ENCODE data around the gene FTCD. TPM values are rescaled to one million over a fixed set of nuclear protein-coding genes. Genes with fewer than 3 reads are reported as not detected.
A peak's percentile ranks its signal among the peaks of the same experiment; 100 is the strongest.

FTCD gene
- total RNA-seq, 1 donor from 2014 or later, result not detected

GRCh38 chr21:46156378-46156645 lies 933 bp upstream of the FTCD start:
- TF ChIP-seq CTCF (IDR thresholded peaks at IDR 0.05) (no peak), POLR2A (IDR thresholded peaks at IDR 0.05) (no peak), POLR2AphosphoS5 (IDR thresholded peaks at IDR 0.05; ENCODE audit: insufficient read depth in 1 of 2, low read depth in 1 of 2) (no peak)
- peak in 1 of 2 donors; percentile 40 for DNase-seq (ENCODE audit: extremely low spot score in 2 of 2)
- Histone ChIP-seq H3K27me3 (no peaks in the 10 kb centered on the region), H3K4me1 (peaks cover 12% of the 10 kb centered on the region), H3K36me3 (peaks cover 0 to 4% of the 10 kb centered on the region in 2 donors), H3K4me3 (no peak overlapping the region), H3K9me3 (no peaks in the 10 kb centered on the region), H3K27ac (no peak overlapping the region)
- intact Hi-C loops (cut with DNase I), result no loop called here

DNA sequence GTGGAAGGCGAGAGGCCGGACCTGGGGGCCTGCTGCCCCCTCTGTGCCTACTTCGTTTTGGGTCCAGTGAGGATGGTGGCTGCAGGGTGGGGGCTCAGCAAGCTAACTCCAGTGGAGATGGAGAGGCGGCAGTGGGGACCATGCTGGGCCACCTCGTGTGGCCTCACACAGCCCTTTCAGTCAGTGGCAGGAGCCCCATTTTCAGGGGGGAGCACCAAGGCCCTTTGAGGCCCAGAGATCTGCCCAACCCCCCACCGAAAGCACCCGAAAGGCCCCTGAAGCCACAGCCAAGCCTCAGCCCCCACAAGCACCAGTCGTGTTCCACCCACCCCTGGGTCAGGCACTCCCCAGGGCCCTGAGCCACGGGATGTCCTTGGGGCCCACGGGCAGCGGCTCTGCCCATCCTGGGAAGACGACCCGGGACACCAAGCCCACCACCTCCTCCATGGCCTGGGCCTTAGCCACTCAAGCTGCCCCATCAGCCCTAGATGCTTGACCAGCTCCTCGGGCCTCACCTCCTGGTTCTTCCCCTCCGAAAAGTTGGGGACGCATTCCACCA lies 345 bp downstream of the FTCD start:
- TF ChIP-seq CTCF (IDR thresholded peaks at IDR 0.05) (no peak), POLR2A (IDR thresholded peaks at IDR 0.05) (no peak), POLR2AphosphoS5 (IDR thresholded peaks at IDR 0.05; ENCODE audit: insufficient read depth in 1 of 2, low read depth in 1 of 2) (no peak)
- DNase-seq (ENCODE audit: extremely low spot score in 2 of 2), result peak; percentile 77 to 78
- no peaks in the 10 kb centered on the region for H3K9me3 ChIP-seq
- H3K36me3 ChIP-seq, result no peaks in the 10 kb centered on the region
- no peak overlapping the region for H3K27ac ChIP-seq
- H3K4me3 ChIP-seq, result no peak overlapping the region
- intact Hi-C loops (cut with DNase I), result no loop called here
- no peaks in the 10 kb centered on the region for H3K27me3 ChIP-seq
- peaks cover 12% of the 10 kb centered on the region for H3K4me1 ChIP-seq

GRCh38 chr21:46154155-46154954 lies 1.0 kb downstream of the FTCD start:
- TF ChIP-seq CTCF (IDR thresholded peaks at IDR 0.05) (no peak), POLR2A (IDR thresholded peaks at IDR 0.05) (no peak), POLR2AphosphoS5 (IDR thresholded peaks at IDR 0.05; ENCODE audit: insufficient read depth in 1 of 2, low read depth in 1 of 2) (no peak)
- Histone ChIP-seq H3K4me1 (peaks cover 12% of the 10 kb centered on the region), H3K9me3 (no peaks in the 10 kb centered on the region), H3K27ac (peak overlapping the region; percentile 70), H3K27me3 (no peaks in the 10 kb centered on the region), H3K36me3 (no peaks in the 10 kb centered on the region), H3K4me3 (no peak overlapping the region)
- peak in 1 of 2 donors; percentile 77 for DNase-seq (ENCODE audit: extremely low spot score in 2 of 2)
- intact Hi-C loops (cut with DNase I), result no loop called here

DNA sequence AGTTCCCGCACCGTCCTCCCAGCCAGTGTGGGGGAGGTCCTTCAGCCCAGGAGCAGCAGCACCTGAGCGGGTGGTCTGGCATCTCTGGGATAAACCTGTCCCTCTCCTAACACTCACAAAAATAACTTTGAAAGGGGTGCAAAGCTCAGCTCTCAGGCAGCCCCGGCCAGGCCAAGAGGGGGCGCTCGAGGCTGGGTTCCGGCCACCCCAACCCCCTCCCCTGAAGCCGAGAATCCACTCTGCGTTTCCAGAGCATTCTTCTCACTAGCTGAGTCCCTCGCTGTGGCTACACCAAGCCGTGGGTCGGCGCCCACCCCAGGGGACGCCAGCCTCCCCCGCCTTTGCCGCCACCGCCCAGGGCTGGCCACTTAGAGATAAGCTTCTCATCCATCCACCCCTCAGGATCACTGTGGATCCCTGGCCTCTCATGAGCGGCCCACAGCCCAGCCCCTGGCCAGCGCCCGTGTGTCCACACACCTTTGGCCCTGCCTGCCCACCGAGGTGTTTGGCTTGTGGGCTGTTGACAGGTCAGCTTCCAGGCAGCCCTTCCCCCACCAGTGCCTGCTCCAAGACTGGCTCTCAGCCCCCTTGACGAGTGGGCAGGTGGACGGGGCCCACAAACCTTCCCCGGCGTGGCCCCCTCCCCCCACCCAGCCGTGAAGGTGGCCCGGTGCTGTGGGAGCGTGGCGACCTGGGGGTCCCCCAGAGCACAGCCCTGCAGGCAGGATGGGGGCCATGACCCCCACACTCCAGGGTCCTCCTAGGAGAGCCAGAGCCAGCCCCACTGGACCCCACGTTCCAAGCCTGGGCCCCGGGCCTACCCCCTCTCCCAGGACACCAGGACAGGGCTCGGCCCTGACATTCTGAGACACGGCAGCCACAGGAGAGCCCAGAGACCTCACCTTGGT lies 1.9 kb downstream of the FTCD start:
- intact Hi-C loops (cut with DNase I), result no loop called here
- peak overlapping the region; percentile 70 for H3K27ac ChIP-seq

More for the DNA sequence above, 1.9 kb downstream of the FTCD start:
- Histone ChIP-seq H3K36me3 (no peaks in the 10 kb centered on the region), H3K4me1 (peaks cover 12% of the 10 kb centered on the region), H3K4me3 (peak overlapping the region; percentile 17 to 18), H3K27me3 (no peaks in the 10 kb centered on the region), H3K9me3 (no peaks in the 10 kb centered on the region)
- TF ChIP-seq POLR2AphosphoS5 (IDR thresholded peaks at IDR 0.05; ENCODE audit: insufficient read depth in 1 of 2, low read depth in 1 of 2) (peak; percentile 27 to 31), POLR2A (IDR thresholded peaks at IDR 0.05) (no peak), CTCF (IDR thresholded peaks at IDR 0.05) (peak in 2 of 3 experiments; percentile 43 to 63)
- peak in 1 of 2 donors; percentile 75 for DNase-seq (ENCODE audit: extremely low spot score in 2 of 2)

All from vagina (tissue), 2 donors.